ENCODE results near the gene PABPN1L. TPM values are rescaled to one million over a fixed set of nuclear protein-coding genes. Genes with fewer than 3 reads are reported as not detected.

The PABPN1L gene
- total and polyA plus RNA-seq, 2 donors from 2014 or later, result not detected

GRCh38 chr16:88839026-88839529 lies 27.4 kb downstream of the PABPN1L start:
- Histone ChIP-seq H3K9ac (ENCODE audit: low read length in 3 of 3) (no peak overlapping the region), H3K9me3 (ENCODE audit: control insufficient read depth in 2 of 3, insufficient read depth in 1 of 3, low read length in 3 of 3) (no peaks in the 10 kb centered on the region), H3K27me3 (ENCODE audit: control insufficient read depth, insufficient read depth, low read length) (no peaks in the 10 kb centered on the region), H3K36me3 (ENCODE audit: control insufficient read depth in 2 of 3, insufficient read depth in 3 of 3, low read length in 3 of 3) (peaks cover 0 to 12% (median 5%) of the 10 kb centered on the region in 3 donors), H3K4me3 (ENCODE audit: low read length in 3 of 3) (no peak overlapping the region), H3K27ac (ENCODE audit: low read depth in 2 of 2, low read length in 2 of 2) (no peak overlapping the region), H3K4me1 (ENCODE audit: control insufficient read depth in 2 of 3, insufficient read depth in 2 of 3, low read depth in 1 of 3, low read length in 3 of 3) (no peaks in the 10 kb centered on the region)
- intact Hi-C loops (cut with DNase I), result no loop called here
- FAIRE-seq, result no peak
- no peak for DNase-seq
- TF ChIP-seq CTCF (IDR thresholded peaks at IDR 0.05; ENCODE audit: borderline replicate concordance, extremely low read depth, insufficient read depth), result no peak

- no peaks in the 10 kb centered on the region for H3K9me3 ChIP-seq (ENCODE audit: control insufficient read depth in 2 of 3, insufficient read depth in 1 of 3, low read length in 3 of 3)
- no peak overlapping the region for H3K4me3 ChIP-seq (ENCODE audit: low read length in 3 of 3)
- no peaks in the 10 kb centered on the region for H3K27me3 ChIP-seq (ENCODE audit: control insufficient read depth, insufficient read depth, low read length)
- no peak overlapping the region for H3K27ac ChIP-seq (ENCODE audit: low read depth in 2 of 2, low read length in 2 of 2)
- no peak for FAIRE-seq
- no peak for TF ChIP-seq CTCF (IDR thresholded peaks at IDR 0.05; ENCODE audit: borderline replicate concordance, extremely low read depth, insufficient read depth)
- no peaks in the 10 kb centered on the region for H3K4me1 ChIP-seq (ENCODE audit: control insufficient read depth in 2 of 3, insufficient read depth in 2 of 3, low read depth in 1 of 3, low read length in 3 of 3)
- no peak for DNase-seq
- H3K36me3 ChIP-seq (ENCODE audit: control insufficient read depth in 2 of 3, insufficient read depth in 3 of 3, low read length in 3 of 3), result peaks cover 0 to 12% (median 5%) of the 10 kb centered on the region in 3 donors
- intact Hi-C loops (cut with DNase I), result no loop called here
- H3K9ac ChIP-seq (ENCODE audit: low read length in 3 of 3), result no peak overlapping the region
These were observed 27.9 kb downstream of the PABPN1L start for GRCh38 chr16:88838566-88838965.

GRCh38 chr16:88837806-88838205 lies 28.7 kb downstream of the PABPN1L start:
- intact Hi-C loops (cut with DNase I), result no loop called here
- H3K9ac ChIP-seq (ENCODE audit: low read length in 3 of 3), result no peak overlapping the region
- FAIRE-seq (no peak), DNase-seq (no peak)
- H3K27me3 ChIP-seq (ENCODE audit: control insufficient read depth, insufficient read depth, low read length), result no peaks in the 10 kb centered on the region
- H3K36me3 ChIP-seq (ENCODE audit: control insufficient read depth in 2 of 3, insufficient read depth in 3 of 3, low read length in 3 of 3), result peaks cover 0 to 12% (median 5%) of the 10 kb centered on the region in 3 donors
- no peak for TF ChIP-seq CTCF (IDR thresholded peaks at IDR 0.05; ENCODE audit: borderline replicate concordance, extremely low read depth, insufficient read depth)
- no peaks in the 10 kb centered on the region for H3K4me1 ChIP-seq (ENCODE audit: control insufficient read depth in 2 of 3, insufficient read depth in 2 of 3, low read depth in 1 of 3, low read length in 3 of 3)
- H3K4me3 ChIP-seq (ENCODE audit: low read length in 3 of 3), result no peak overlapping the region
- H3K27ac ChIP-seq (ENCODE audit: low read depth in 2 of 2, low read length in 2 of 2), result no peak overlapping the region
- H3K9me3 ChIP-seq (ENCODE audit: control insufficient read depth in 2 of 3, insufficient read depth in 1 of 3, low read length in 3 of 3), result no peaks in the 10 kb centered on the region

- Histone ChIP-seq H3K36me3 (ENCODE audit: control insufficient read depth in 2 of 3, insufficient read depth in 3 of 3, low read length in 3 of 3) (peaks cover 0 to 12% (median 5%) of the 10 kb centered on the region in 3 donors), H3K27ac (ENCODE audit: low read depth in 2 of 2, low read length in 2 of 2) (no peak overlapping the region), H3K4me1 (ENCODE audit: control insufficient read depth in 2 of 3, insufficient read depth in 2 of 3, low read depth in 1 of 3, low read length in 3 of 3) (no peaks in the 10 kb centered on the region), H3K27me3 (ENCODE audit: control insufficient read depth, insufficient read depth, low read length) (no peaks in the 10 kb centered on the region), H3K9ac (ENCODE audit: low read length in 3 of 3) (no peak overlapping the region), H3K9me3 (ENCODE audit: control insufficient read depth in 2 of 3, insufficient read depth in 1 of 3, low read length in 3 of 3) (no peaks in the 10 kb centered on the region), H3K4me3 (ENCODE audit: low read length in 3 of 3) (no peak overlapping the region)
- FAIRE-seq, result no peak
- DNase-seq, result no peak
- intact Hi-C loops (cut with DNase I), result no loop called here
- no peak for TF ChIP-seq CTCF (IDR thresholded peaks at IDR 0.05; ENCODE audit: borderline replicate concordance, extremely low read depth, insufficient read depth)
These were observed 29.7 kb downstream of the PABPN1L start for GRCh38 chr16:88836791-88837190.
